Sciatic nerve (tissue), 2 donors: ENCODE data around the gene OTOGL. TPM values are rescaled to one million over a fixed set of nuclear protein-coding genes. Genes with fewer than 3 reads are reported as not detected.
A peak's percentile ranks its signal among the peaks of the same experiment; 100 is the strongest.
"Not testable (repeated sequence)": the region's sequence is repeated elsewhere in the genome, so short reads cannot be mapped to it uniquely, and the experiment has no call there.

Source experiments
- ATAC-seq: fragments of 200-7000 bp; cut with Tn5 transposase; one replicate; pipeline ENCODE4 v1.9.1; 2020; ENCODE audit warnings: mild to moderate bottlenecking, moderate library complexity
- DNase-seq: peaks from one replicate; pipeline ENCODE4 v3.0.0-alpha.2; 2020; ENCODE audit warnings: low spot score
- intact Hi-C: fragments of 100-400 bp; cut with DNase I; formaldehyde crosslinking; loops from one replicate; pipeline ENCODE4 v1.14.2; 2022
- total RNA-seq: library from RNA; stranded (reverse); fragmentation: NEBNext Ultra II Directional; extraction: Animal tissue kit (Norgen Biotek cat#: 25700); gene quantifications from one replicate; pipeline ENCODE4 v1.2.1, GENCODE V29; 2021
- donor health status: DM: no; HTN: no; CAD: no.
- donor health status: DM: no; HTN: no; CAD: no.

Gene OTOGL, protein sequence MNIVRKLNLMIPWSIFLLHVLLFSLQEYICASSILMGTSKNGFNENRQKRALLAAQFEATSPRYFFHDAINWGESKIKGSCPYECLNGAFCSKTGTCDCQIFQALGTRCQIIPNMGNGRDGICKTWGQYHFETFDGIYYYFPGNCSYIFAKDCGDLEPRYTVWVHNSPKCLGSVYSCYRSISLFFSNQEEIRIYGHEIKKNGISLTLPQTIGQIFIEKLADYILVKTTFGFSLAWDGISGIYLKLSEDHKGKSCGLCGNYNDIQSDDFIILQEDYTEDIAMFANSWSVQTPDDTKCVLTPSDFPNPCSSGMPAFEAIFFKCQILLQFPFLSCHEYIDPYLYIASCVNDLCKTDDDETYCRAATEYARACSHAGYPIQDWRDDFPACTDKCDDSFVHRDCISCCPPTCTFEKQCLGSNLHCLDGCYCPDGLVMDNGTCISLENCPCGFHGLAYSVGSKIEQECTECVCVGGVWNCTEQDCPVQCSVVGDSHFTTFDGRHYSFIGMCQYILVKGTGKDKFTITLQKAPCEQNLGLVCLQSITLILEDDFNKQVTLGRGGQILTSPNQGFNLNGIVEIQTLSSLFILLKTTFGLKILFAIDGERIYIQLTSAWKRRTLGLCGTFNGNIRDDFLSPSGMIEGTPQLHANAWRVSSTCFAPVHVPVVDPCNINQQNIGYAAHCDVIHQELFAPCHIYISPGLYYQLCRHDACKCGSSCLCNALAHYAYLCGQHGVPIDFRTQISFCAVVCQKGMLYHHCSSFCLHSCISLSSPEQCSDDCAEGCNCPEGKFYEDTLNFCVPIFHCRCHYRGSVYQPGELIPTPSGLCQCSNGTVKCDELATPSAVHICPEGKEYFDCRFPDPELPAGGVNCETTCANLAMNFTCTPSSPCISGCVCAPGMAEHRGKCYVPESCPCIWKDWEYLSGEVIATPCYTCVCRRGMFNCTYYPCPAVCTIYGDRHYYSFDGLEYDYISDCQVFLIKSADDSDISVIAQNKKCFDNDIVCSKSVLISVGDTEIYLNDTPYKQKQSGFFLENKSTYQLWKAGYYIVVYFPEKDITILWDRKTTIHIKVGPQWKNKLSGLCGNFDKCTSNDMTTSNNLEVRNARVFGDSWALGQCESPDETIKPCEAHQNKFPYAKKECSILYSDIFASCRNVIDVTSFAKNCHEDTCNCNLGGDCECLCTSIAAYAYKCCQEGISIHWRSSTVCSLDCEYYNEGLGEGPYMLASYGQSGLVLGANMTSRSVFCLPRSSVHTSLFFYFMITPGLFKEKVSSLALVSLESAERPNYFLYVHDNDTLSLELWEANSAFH (N-terminal part only)
- 0.22 TPM for total RNA-seq

GRCh38 chr12:80099259-80099658 lies at the start of gene OTOGL:
Gene OTOGL, plus strand, starts transcription at chr12:80099537. Its CDS starts 109,895 bp downstream, at chr12:80209432.
- intact Hi-C loops = no loop called here
- no peak for ATAC-seq
- no peak for DNase-seq

GRCh38 chr12:80050236-80050635 lies 49.1 kb upstream of the OTOGL start:
- DNase-seq (no peak), ATAC-seq (no peak)
- intact Hi-C loops = no loop called here

DNA sequence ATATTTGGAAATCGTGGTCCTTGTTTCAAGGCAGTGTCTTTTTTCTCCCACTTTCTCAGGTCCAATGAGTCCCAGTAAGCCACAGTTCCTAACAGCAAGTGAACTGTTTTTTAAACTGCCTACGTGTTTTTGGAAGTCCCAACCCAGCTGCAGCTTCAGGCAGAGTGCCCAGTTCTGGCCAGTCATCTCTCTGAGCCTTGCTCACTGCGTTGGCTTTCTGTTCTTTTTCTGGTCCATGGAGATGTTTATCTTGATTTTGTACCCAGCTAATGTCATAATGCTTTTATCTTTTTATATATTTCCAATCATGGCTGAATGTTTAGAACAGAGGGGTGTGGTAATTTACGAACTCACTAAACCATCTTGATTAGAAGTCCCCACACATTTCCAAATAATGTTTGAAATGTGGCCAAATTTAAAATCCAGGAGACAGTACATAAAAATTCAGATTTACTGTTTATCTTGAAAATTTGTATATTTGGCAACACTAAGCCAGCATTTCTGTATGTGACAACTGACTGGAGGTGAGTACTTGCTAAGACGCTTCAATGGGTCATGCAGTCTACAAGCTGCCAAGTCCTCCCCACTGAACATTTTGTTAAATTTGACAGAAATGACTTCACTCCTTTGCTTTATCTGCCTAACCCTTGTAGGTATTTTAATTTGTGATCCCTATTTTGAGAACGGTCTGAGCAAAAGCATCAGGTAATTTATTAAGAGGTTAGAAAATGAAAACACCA lies 46.1 kb upstream of the OTOGL start:
- DNase-seq = peak; percentile 87
- intact Hi-C loops = no loop called here
- peak; percentile 96 for ATAC-seq

GRCh38 chr12:80056232-80056631 lies 43.1 kb upstream of the OTOGL start:
- ATAC-seq (no peak), DNase-seq (no peak)
- intact Hi-C loops = no loop called here

DNA sequence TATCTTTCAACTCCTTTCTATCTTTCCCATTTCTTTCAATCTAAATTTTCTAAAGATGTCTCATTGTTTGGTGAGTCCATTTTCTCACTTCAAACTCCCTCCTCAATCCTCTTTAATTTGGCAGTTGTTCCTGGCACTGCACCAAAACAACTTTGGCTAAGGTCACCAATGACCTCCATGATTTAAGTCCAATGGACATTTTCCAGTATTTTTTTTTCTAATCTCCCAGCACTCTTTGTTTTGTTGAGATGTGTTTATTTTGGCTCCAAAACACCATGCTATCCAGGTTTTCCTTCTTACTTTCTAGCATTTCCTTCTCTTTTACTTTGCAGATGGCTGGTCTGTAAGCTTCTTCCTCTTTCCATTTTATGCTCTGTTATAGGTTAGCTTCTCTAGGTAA lies 42.5 kb upstream of the OTOGL start:
- intact Hi-C loops = no loop called here
- ATAC-seq (no peak), DNase-seq (no peak)

DNA sequence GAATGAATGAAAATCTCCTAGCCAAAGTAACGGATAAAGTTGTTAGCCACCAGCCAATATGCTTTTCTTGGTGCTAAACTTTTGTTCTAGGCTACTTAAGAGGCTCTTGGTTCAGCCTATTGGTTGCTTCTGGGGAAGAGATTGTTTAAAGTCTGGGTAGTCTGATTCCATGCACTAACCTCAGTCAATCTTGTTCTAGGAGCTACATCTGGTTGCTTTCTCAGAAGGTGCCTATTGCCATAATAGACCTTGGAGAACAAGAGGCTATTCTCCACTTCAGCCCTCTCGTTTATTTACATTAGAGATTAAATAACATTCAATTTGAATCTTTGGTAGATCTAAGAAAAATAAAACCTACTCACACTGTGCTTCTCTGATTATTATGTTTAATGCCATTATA lies 40.8 kb upstream of the OTOGL start:
- intact Hi-C loops = no loop called here
- ATAC-seq (no peak), DNase-seq (no peak)

- intact Hi-C loops = no loop called here
- no peak for DNase-seq
- no peak for ATAC-seq
Measured at GRCh38 chr12:80059102-80059501, 40.2 kb upstream of the OTOGL start.

DNA sequence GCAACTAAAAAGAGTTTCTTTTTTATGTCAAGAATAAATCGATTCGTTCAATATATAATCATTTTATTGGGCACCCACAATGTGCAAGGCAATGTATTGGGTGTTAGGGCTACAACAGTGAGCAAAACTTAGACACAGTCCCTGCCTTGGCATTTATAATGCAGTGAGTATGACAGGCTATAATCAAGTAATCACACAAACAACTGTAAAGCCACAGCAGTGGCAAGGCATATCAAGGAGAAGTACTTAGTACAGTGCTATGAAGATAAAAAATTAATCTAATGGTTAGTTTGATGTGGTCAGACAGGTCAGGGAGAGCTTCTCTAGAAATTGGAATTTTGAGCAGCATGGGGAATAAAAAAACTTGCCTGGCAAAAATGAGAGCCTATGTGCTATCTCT lies 39.5 kb upstream of the OTOGL start:
- DNase-seq (no peak), ATAC-seq (no peak)
- intact Hi-C loops = no loop called here

DNA sequence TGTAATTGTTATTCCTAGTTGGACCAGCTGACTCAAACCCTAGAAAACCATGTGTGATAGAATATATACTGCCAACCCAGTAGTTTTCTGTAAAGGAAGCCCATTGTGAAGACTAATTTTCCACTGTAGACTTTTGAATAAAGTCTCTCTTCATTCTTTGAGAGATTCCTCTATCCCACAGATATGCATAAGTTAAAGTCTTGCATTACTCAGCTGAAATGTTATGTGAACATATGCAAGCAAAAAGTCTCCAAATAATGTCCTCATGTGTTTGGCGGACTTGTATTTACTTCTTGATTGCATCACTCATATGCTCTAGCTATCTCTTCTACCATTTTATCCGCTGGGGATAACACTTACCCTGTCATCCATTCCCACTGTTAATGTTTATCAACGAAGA lies 35.1 kb upstream of the OTOGL start:
- intact Hi-C loops = no loop called here
- no peak for DNase-seq
- no peak for ATAC-seq

GRCh38 chr12:80064951-80065350 lies 34.4 kb upstream of the OTOGL start:
- DNase-seq (no peak), ATAC-seq (no peak)
- intact Hi-C loops = no loop called here

- intact Hi-C loops = no loop called here
- DNase-seq = no peak
- ATAC-seq = no peak
Measured at GRCh38 chr12:80068173-80068572, 31.2 kb upstream of the OTOGL start.

DNA sequence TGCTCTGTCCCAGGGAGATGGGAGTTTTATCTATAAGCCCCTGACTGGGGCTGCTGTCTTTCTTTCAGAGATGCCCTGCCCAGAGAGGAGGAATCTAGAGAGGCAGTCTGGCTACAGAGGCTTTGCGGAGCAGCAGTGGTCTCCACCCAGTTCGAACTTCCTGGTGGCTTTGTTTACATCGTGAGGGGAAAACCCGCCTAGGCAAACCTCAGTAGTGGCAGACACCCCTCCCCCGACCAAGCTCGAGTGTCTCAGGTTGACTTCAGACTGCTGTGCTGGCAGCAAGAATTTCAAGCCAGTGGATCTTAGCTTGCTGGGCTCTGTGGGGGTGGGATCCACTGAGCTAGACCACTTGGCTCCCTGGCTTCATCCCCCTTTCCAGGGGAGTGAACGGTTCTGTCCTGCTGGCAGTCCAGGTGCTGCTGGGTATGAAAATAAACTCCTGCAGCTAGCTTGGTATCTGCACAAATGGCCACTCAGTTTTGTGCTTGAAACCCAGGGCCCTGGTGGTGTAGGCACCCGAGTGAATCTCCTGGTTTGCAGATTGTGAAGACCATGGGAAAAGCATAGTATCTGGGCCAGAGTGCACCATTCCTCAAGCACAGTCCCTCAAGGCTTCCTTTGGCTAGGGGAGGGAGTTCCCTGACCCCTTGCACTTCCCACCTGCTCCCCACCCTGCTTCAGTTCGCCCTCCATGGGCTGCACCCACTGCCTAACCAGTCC lies 15.3 kb upstream of the OTOGL start:
- ATAC-seq, intact Hi-C loops, DNase-seq: not testable (repeated sequence)

GRCh38 chr12:80086025-80086424 lies 13.3 kb upstream of the OTOGL start:
- ATAC-seq = no peak
- intact Hi-C loops = no loop called here
- DNase-seq = no peak

DNA sequence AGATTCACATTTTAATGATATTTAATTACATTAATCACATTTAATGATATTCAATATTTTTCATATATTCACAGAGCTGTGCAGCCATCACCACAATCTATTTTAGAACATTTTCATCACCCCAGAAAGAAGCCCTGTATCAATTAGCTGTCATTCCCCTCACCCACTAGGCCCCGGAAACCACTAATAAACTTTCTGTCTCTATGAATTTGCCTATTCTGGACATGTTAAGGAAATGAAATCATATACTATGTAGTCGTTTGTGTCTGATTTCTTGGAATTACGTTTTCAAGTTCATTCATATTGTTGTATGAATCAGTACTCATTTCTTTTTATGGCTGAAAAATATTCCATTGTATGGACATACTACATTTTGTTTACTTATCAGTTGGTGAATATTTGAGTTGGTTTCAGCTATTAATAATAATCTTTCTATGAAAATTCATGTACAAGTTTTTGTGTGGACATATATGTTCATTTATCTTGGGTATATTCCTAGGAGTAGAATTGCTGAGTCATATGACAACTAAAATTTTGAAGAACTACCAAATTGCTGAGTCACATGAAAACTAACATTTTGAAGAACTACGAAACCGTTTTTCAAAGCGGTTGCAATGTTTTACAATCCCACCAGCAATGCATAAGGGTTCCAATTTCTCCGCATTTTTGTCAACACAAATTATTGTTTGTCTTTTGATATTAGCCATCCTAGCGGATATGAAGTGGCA lies 11.7 kb upstream of the OTOGL start:
- intact Hi-C loops = no loop called here
- ATAC-seq (no peak), DNase-seq (no peak)

DNA sequence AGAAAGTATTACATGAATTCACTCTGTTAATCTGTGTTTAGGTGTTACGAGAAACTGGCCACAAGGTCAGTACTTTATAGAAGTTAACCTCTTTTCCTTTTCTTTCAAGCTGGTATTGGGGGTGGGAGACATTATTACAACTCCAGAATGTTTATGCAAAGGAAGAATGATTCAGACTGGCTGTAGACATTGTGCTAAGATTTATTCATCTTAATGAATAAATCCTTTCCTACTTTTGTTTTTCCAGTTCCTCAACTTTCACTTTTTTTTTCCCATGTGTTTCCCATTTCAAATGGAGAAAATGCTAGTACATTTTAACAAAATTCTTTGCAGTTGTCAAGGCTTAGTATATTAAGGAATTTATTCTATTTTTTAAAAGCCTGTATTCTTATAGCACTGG lies 1.3 kb downstream of the OTOGL start:
- intact Hi-C loops = no loop called here
- ATAC-seq (no peak), DNase-seq (no peak)

- DNase-seq (no peak), ATAC-seq (no peak)
- intact Hi-C loops = no loop called here
Measured at GRCh38 chr12:80101126-80101525, 1.8 kb downstream of the OTOGL start.

DNA sequence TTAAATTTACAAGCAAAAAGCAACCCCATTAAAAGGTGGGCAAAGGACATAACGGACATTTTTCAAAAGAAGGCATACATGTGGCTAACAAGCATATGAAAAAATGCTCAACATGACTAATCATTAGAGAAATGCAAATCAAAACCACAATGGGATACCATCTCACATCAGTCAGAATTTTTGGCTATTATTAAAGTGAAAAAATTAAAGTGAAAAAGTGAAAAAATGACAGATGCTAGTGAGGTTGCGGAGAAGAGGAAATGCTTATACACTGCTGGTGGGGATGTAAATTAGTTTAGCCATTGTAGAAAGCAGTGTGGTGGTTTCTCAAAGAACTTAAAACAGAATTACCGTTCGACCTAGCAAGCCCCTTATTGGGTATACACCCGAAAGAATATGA lies 7.9 kb downstream of the OTOGL start:
- no peak for DNase-seq
- intact Hi-C loops = no loop called here
- ATAC-seq = no peak

GRCh38 chr12:80116735-80117134 lies 17.4 kb downstream of the OTOGL start:
- intact Hi-C loops = no loop called here
- no peak for DNase-seq
- no peak for ATAC-seq
